AG04450 (cell line): ENCODE results near the gene THPO. TPM values are rescaled to one million over a fixed set of nuclear protein-coding genes. Genes with fewer than 3 reads are reported as not detected.

Experiments
- CTCF ChIA-PET: fragments of 300-600, 350-600 bp; formaldehyde crosslinking; extraction: SDS; loops from one replicate; lab custom pipeline; 2022; ENCODE audit warnings: antibody characterized with exemption, inconsistent platforms; lab: Charles Lee
- POLR2A ChIA-PET: fragments of 350-600 bp; formaldehyde crosslinking; extraction: SDS; loops from one replicate; lab custom pipeline; 2021; ENCODE audit warnings: antibody characterized with exemption, inconsistent platforms; lab: Yijun Ruan, JAX
- DNase-seq: peaks from one replicate; pipeline ENCODE4 v3.0.0-alpha.2; 2011; ENCODE audit warnings: low read depth, low spot score
- H3K27ac ChIP-seq: one replicate; pipeline ENCODE4 v1.5.1; 2012; ENCODE audit warnings: low read depth, low read length, control low read depth
- H3K27me3 ChIP-seq: one replicate; pipeline ENCODE4 v1.6.0; 2012; ENCODE audit warnings: low read length; ENCODE audit not compliant: control insufficient read depth, insufficient read depth
- H3K4me3 ChIP-seq: 2 replicates; pipeline ENCODE4 v1.5.1; 2011; ENCODE audit warnings: mild to moderate bottlenecking, low read depth, low read length, control low read depth
- H3K9me3 ChIP-seq: 2 replicates; pipeline ENCODE4 v1.5.1; 2012; ENCODE audit warnings: low read length; ENCODE audit not compliant: control insufficient read depth, insufficient read depth
- polyA plus RNA-seq: library from polyadenylated mRNA; depleted of rRNA; stranded (reverse); fragments of >200 nt; gene quantifications from 2 replicates; pipeline ENCODE4 v1.2.3, GENCODE V29; 2011
- TF ChIP-seq, protein P1 (sequence below): IDR thresholded peaks from 2 replicates; pipeline ENCODE4 v1.5.1; 2011; ENCODE audit warnings: low read depth, low read length, control low read depth, inconsistent platforms

The THPO gene
- polyA plus RNA-seq, 1 experiment: not detected

DNA sequence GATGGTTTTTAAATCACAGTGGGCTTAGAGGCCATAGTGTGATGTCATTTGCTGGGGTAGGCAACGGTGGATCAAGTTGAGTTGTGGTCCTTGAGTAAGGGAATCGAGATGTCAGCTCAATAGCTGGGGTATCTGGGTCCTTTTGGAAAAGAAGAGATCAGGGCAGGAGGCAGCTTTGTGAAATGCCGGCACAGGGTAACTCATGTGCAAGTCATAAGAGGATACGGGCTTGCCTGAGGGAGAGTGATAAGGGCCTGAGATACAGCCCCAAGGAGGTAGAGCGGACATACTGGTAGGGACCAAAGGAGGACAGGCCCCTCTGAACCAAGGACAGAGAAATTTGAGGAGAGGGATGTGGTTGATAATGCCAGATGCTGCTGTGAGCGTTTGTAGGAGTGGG, 44.8 kb downstream of the THPO start:
- POLR2A ChIA-PET: no interaction called here

DNA sequence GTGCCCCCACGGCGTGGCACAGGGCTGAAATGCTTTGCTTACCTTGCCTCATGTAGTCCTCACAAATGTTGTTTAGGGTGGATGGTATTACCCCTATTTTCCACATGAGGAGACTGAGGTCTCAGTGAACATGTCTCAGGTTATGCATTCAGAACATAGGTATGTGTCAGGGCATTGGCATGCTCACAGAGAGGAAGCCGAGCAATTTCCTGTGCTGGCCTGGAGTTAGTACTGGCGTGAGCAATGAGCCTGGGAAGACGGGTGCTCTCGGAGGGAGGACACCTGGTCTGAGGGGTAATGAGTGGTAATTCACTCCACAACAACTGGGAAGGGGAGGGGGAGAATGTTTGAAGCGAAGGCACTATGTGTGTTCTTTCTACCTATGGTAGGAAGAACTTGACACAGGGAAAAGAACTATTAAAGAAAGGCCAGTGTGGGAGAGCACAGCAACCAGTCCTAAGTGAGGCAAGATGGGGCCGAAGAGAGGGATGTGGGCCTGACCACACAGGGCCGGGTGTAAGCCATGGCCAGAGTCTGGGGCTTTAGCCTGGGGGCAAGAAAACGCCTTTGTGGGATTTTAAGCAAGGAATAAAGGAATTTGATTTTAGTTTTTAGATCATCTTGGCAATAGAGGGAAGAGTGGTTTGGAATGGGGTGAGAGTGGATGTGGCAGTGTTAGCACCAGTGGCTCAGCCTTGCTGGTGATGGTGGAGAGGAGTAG, 45.5 kb downstream of the THPO start:
- CTCF ChIA-PET: interaction anchor here (1.1 kb wide), 1 partner anchor 83 kb away, joined by 3 read pairs; the partner anchor contains the start of gene EEF1AKMT4
- H3K4me3 ChIP-seq: no peak overlapping the region
- no peaks in the 10 kb centered on the region for H3K27me3 ChIP-seq
- DNase-seq: peak; percentile 81
- H3K27ac ChIP-seq: peak overlapping the region; percentile 94
- POLR2A ChIA-PET: no interaction called here
- no peaks in the 10 kb centered on the region for H3K9me3 ChIP-seq
- TF ChIP-seq, protein P1, sequence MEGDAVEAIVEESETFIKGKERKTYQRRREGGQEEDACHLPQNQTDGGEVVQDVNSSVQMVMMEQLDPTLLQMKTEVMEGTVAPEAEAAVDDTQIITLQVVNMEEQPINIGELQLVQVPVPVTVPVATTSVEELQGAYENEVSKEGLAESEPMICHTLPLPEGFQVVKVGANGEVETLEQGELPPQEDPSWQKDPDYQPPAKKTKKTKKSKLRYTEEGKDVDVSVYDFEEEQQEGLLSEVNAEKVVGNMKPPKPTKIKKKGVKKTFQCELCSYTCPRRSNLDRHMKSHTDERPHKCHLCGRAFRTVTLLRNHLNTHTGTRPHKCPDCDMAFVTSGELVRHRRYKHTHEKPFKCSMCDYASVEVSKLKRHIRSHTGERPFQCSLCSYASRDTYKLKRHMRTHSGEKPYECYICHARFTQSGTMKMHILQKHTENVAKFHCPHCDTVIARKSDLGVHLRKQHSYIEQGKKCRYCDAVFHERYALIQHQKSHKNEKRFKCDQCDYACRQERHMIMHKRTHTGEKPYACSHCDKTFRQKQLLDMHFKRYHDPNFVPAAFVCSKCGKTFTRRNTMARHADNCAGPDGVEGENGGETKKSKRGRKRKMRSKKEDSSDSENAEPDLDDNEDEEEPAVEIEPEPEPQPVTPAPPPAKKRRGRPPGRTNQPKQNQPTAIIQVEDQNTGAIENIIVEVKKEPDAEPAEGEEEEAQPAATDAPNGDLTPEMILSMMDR: no peak

More for the DNA sequence above, 44.8 kb downstream of the THPO start:
- Histone ChIP-seq H3K9me3 (no peaks in the 10 kb centered on the region), H3K4me3 (no peak overlapping the region), H3K27ac (peak overlapping the region; percentile 94), H3K27me3 (no peaks in the 10 kb centered on the region)
- TF ChIP-seq, protein P1: no peak
- CTCF ChIA-PET: no interaction called here
- DNase-seq: no peak

DNA sequence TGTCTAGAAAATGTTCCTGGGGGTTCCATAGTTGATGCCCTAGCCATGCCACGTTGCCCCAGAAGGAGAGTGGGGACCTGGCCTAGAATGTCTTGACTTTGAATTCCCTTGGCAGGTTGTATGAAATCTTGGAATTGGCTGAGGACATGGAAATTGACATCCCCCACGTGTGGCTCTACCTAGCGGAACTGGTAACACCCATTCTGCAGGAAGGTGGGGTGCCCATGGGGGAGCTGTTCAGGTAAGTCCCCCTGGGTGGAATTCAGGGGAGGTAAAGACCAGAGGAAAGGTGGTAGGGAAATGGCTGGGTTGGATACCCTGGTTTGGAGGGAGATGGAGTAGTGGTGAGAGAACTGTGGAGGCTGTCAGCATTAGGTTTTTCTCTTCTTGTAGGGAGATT, 49.5 kb downstream of the THPO start:
- ChIA-PET CTCF (no interaction called here), POLR2A (interaction anchor here (0.6 kb wide), 1 partner anchor 16 kb away, joined by 3 read pairs; no protein-coding TSS in a partner anchor)
- Histone ChIP-seq H3K9me3 (no peaks in the 10 kb centered on the region; the same call in 1 of the 2 replicates), H3K4me3 (no peak overlapping the region), H3K27me3 (no peaks in the 10 kb centered on the region), H3K27ac (peak overlapping the region; percentile 52)
- DNase-seq: no peak
- TF ChIP-seq, protein P1: no peak

DNA sequence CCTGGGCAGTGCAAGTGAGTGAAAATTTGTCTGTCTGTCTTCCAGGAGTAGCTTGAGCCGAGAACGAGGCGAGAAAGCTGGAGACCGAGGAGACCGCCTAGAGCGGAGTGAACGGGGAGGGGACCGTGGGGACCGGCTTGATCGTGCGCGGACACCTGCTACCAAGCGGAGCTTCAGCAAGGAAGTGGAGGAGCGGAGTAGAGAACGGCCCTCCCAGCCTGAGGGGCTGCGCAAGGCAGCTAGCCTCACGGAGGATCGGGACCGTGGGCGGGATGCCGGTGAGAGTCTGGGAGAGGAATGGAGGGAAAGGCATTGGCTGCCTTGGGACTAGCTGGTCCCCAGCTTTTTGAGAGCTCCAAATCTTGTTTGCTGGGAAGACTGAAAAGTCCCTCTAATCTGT, 50.8 kb downstream of the THPO start:
- ChIA-PET CTCF (no interaction called here), POLR2A (interaction anchor here (0.8 to 1.6 kb wide), 2 partner anchors 10 to 11 kb away, joined by 3 read pairs; partner anchors contain the start of gene FAM131A)
- no peaks in the 10 kb centered on the region; the same call in 1 of the 2 replicates for H3K9me3 ChIP-seq
- H3K4me3 ChIP-seq: no peak overlapping the region
- H3K27me3 ChIP-seq: no peaks in the 10 kb centered on the region
- no peak for DNase-seq
- no peak overlapping the region for H3K27ac ChIP-seq
- TF ChIP-seq, protein P1: no peak

DNA sequence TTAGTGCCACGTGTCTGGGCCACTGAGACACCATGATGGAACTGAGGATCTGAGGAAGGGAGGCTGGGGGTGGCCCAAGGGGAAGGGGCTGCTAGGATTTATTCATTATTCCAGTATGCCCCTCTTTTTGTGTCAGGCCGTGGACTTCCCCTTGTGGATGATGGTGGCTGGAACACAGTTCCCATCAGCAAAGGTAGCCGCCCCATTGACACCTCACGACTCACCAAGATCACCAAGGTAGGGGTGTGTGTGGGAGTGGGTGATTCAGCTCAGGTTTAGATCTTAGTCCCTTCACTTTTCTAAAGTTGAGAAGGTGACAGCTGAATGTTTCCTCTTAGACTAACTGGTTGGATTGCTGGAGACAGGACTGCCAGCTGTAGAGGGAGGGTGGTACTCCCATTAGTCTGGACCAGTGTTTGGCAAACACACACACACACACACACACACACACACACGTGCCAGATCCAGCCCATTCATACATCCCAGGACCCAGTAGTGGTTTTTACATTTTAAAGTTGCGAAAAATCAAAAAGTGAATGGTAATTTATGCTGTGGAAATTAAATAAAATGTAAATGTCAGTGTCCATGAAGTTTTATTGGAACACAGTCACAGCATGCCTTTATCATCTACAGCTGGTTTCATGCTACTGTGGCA, 52.2 kb downstream of the THPO start:
- H3K27ac ChIP-seq: no peak overlapping the region
- ChIA-PET CTCF (no interaction called here), POLR2A (interaction anchor here (0.9 kb wide), 1 partner anchor 11 kb away, joined by 3 read pairs; no protein-coding TSS in a partner anchor)
- H3K4me3 ChIP-seq: no peak overlapping the region
- no peaks in the 10 kb centered on the region; the same call in 1 of the 2 replicates for H3K9me3 ChIP-seq
- DNase-seq: no peak
- no peaks in the 10 kb centered on the region for H3K27me3 ChIP-seq
- TF ChIP-seq, protein P1: no peak
